ENCODE measurements around the gene HMGCS2. TPM values are rescaled to one million over a fixed set of nuclear protein-coding genes. Genes with fewer than 3 reads are reported as not detected.
A peak's percentile ranks its signal among the peaks of the same experiment; 100 is the strongest.
"Not testable (repeated sequence)": the region's sequence is repeated elsewhere in the genome, so short reads cannot be mapped to it uniquely, and the experiment has no call there.

HMGCS2 gene
- total RNA-seq, 2 experiments from 2014 or later = not detected

DNA sequence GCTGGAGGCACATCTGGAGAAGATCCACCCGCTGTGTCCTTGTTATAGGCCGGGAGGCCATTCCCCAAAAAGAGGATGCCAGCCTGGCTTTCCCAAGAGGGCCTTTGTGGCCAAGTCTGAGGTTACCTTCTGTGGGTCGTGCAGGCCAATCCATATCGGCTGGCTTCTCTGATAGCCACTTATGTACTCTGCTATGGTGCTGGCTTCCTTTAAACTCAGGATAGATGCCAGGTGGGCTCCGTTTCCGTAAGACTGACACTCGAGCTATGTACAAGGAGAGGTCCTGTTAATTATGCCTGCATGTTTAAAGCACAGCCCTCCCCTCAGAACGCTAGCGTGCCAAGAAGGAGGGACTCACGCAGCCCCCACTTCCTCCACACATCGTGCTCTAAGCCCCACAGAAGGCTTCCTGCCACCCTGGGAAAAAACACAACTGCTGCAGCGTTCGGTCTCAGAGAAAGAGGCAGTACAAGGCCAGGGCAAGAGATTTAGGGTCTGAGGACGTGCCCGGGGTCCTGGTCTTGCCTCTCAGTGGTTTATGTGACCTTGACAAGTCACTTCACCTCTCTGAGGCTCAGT lies 31.0 kb upstream of the HMGCS2 start:
- Mint-ChIP-seq H3K4me1 (peaks cover 11% of the 10 kb centered on the region), H3K9me3 (no peaks in the 10 kb centered on the region), H3K27ac (peak overlapping the region; percentile 47), H3K27me3 (peaks cover 6% of the 10 kb centered on the region), H3K4me3 (no peak overlapping the region), H3K36me3 (ENCODE audit: low read depth) (no peaks in the 10 kb centered on the region)
- ChIA-PET POLR2A (no interaction called here), CTCF (interaction anchor here (0.9 to 1.6 kb wide), 2 partner anchors 10 to 11 kb away, joined by 3 to 4 read pairs; partner anchors contain the start of gene REG4)
- no peak for DNase-seq

DNA sequence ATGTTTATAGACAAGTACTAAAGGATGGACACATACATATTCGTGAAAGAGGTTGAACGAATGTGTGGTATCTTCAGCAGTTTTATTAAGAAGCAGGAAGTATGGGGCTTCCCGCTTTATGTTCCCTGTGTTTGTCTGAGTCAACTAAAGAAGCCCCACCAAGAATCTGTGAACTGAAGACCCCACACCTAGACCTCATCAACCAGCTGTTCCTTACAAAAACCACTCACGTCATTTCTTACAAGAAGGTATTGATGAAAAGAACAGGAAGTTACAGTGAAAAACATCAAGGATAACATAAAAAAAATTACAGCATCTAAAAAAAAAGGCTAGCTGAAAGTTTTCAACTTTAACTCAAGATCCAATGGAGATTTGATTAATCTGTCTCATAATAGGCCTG lies 30.3 kb upstream of the HMGCS2 start:
- ChIA-PET CTCF (interaction anchor here (0.9 to 1.6 kb wide), 2 partner anchors 10 to 12 kb away, joined by 3 to 4 read pairs; partner anchors contain the start of gene REG4), POLR2A (no interaction called here)
- peaks cover 5% of the 10 kb centered on the region for H3K27me3 Mint-ChIP-seq
- H3K9me3 Mint-ChIP-seq = no peaks in the 10 kb centered on the region
- H3K4me3 Mint-ChIP-seq = no peak overlapping the region
- no peak overlapping the region for H3K27ac Mint-ChIP-seq
- DNase-seq = no peak
- peaks cover 11% of the 10 kb centered on the region for H3K4me1 Mint-ChIP-seq
- no peaks in the 10 kb centered on the region for H3K36me3 Mint-ChIP-seq (ENCODE audit: low read depth)

DNA sequence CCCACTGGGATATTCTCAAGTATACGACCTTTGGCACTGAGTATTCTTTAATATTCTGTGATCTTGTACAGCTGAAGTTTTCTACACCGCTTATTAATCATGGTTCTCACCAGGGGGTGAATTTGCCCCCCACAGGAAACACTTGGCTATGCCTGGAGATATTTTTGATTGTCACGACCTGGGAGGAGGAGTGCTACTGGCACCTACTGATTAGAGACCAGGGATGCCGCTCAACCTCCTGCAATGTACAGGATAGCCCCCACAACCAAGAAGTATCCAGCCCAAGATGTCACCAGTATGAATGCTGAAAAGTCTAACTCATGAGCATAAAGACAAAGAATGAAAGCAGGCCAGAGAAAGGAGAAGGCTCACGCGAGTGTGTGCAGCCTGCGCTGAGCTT lies 28.9 kb upstream of the HMGCS2 start:
- Mint-ChIP-seq H3K9me3 (no peaks in the 10 kb centered on the region), H3K27me3 (no peaks in the 10 kb centered on the region), H3K4me3 (no peak overlapping the region), H3K4me1 (peaks cover 11% of the 10 kb centered on the region), H3K36me3 (ENCODE audit: low read depth) (no peaks in the 10 kb centered on the region), H3K27ac (no peak overlapping the region)
- ChIA-PET CTCF (no interaction called here), POLR2A (no interaction called here)
- no peak for DNase-seq

DNA sequence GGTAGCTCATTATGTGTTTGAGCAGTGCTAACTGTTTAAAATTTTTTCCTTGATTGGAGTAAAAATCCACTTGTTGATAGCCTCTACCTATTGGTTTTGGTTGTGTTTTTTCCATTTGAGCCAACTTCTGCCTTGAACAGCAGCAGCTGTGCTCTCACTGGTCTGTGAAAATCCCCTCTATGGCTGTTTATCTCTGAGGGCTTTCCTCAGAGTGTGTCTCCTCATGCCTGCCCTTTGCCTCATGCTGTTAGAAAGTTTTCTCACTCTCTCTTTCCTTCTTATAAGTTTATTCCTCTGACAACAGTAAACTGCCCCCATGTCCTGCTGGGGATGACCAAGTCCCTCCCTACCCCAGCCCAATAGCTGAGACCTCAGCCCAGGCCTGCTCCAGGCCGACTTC lies 28.5 kb upstream of the HMGCS2 start:
- H3K9me3 Mint-ChIP-seq = no peaks in the 10 kb centered on the region
- H3K4me3 Mint-ChIP-seq = no peak overlapping the region
- CTCF ChIA-PET = no interaction called here
- H3K36me3 Mint-ChIP-seq (ENCODE audit: low read depth) = no peaks in the 10 kb centered on the region
- peaks cover 11% of the 10 kb centered on the region for H3K4me1 Mint-ChIP-seq
- no peaks in the 10 kb centered on the region for H3K27me3 Mint-ChIP-seq
- POLR2A ChIA-PET = no interaction called here
- no peak for DNase-seq
- no peak overlapping the region for H3K27ac Mint-ChIP-seq

DNA sequence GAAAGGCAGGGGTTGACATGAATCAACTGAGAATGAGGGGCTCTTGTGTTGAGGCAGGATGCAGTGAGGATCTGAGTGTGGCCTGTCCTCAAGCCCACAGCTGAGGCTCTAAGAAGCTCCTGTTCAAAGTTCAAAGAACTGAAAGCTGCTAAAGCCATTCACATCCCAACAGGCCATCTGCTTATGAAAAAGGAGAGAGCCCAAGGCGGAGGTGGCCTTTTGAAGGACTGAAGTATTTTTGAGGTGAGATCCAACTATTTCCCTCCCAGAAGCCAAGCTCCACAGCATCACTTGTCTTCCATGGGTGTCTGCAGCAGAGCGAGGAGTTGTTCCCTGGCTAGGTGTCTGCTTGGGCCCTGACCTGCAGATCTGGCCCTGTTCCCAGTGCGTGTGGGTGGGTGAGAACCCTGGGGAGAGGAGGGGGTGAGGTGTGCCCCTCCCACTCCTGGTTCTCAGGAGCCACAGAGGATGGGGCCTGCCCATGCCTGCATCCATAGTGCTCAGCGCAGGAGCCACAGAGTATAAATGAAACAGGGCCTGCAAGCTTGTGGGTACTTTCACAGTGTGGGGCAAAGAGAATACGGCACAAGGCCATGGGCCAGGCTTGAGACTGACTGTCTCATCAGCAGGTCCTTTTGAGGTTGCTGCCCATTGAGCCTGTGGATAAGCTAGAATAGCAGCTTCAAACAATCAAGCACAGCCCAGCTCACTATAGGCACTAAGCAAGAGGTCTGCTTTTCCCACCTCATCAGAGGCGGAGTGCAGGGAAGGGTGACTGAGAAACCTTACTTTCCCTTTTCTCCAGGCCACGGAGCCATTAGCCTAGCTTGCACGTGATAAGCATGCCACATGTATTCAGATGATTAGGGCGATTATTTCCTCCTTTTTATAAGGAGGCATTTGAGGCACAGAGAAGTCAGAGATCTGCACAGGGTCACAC lies 26.8 kb upstream of the HMGCS2 start:
- no peaks in the 10 kb centered on the region for H3K36me3 Mint-ChIP-seq (ENCODE audit: low read depth)
- ChIA-PET CTCF (interaction anchor here (1.0 to 2.7 kb wide), 3 partner anchors 9 to 15 kb away, joined by 3 to 9 read pairs (median 3); no protein-coding TSS in a partner anchor), POLR2A (no interaction called here)

DNA sequence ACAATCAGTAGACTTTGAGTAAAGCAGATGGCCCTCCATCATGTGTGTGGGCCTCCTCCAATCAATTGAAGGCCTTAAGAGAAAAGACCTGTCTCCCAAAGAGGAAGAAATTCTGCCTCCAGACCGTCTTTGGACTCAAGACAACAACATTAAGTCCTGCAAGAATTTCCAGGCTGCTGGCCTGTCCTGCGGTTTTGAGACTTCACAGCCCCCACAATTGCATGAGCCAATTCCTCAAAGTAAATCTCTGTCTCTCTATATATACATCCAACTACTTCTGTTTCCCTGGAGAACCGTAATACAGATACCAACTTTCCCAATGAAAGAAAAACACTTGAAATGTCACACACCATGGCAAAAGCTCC lies 26.2 kb upstream of the HMGCS2 start:
- Mint-ChIP-seq H3K27me3 (peaks cover 10% of the 10 kb centered on the region), H3K9me3 (no peaks in the 10 kb centered on the region), H3K4me1 (peaks cover 7% of the 10 kb centered on the region), H3K4me3 (no peak overlapping the region), H3K27ac (no peak overlapping the region), H3K36me3 (ENCODE audit: low read depth) (no peaks in the 10 kb centered on the region)
- CTCF ChIA-PET = interaction anchor here (2.7 kb wide), 1 partner anchor 14 kb away, joined by 9 read pairs; no protein-coding TSS in a partner anchor
- POLR2A ChIA-PET = no interaction called here
- no peak for DNase-seq

More for the DNA sequence above, 26.8 kb upstream of the HMGCS2 start:
- Mint-ChIP-seq H3K4me3 (no peak overlapping the region), H3K4me1 (peaks cover 11% of the 10 kb centered on the region), H3K27me3 (peaks cover 7% of the 10 kb centered on the region), H3K27ac (no peak overlapping the region), H3K9me3 (no peaks in the 10 kb centered on the region)
- no peak for DNase-seq

DNA sequence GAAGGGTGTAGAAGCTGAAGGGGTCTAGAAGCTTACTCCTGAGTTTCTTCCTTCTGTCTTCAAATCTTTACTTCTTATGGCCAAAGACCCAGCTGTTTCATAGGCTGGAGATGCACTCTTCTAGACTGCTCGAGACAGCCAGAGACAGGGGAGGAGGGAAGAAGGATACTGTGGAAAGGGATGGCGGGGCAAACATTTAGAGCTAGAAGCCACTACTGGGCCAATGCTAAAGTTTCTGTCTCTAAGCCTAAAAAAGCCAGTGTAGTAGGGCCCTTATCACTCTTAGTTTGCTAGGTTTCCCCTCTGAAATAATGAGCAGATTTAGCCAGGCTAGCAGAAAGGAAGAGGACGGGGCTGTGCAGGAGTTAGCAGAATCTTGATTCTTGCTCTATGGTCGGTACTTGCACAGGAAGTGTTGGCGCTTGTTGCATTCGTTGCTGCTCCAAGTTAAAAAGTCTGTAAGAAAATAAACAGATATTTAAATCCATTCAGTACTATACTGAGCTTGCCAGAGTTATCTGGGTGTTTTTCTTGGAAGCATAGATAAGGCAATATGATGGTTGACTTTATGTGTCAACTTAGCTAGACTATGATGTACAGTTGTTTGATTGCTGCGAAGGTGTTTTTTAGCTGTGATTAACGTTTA lies 25.6 kb upstream of the HMGCS2 start:
- Mint-ChIP-seq H3K36me3 (ENCODE audit: low read depth) (no peaks in the 10 kb centered on the region), H3K9me3 (no peaks in the 10 kb centered on the region)
- POLR2A ChIA-PET = no interaction called here

DNA sequence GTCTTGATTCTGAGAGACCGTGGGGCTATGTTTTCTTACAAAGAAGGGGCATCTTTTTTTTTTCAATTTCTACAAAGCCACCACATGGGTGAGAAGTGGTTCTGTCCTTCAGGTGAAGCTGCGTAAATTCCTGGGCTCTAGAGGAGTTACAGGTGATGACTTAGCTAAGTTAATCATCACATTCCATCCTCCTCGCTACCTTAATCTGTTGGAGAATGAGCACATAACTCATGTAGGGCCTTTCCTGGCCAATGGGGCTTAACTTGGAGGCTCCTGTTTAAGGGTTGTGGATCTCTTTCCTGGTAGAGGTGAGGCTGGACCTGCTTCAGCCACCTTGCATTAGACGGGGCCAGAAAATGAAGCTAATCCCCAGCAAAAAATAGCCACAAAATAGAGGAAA lies 22.7 kb upstream of the HMGCS2 start:
- Mint-ChIP-seq H3K27me3 (peaks cover 15% of the 10 kb centered on the region), H3K4me3 (no peak overlapping the region), H3K27ac (no peak overlapping the region), H3K9me3 (no peaks in the 10 kb centered on the region), H3K36me3 (ENCODE audit: low read depth) (no peaks in the 10 kb centered on the region), H3K4me1 (peaks cover 9% of the 10 kb centered on the region)
- ChIA-PET POLR2A (no interaction called here), CTCF (interaction anchor here (0.7 kb wide), 1 partner anchor 18 kb away, joined by 3 read pairs; no protein-coding TSS in a partner anchor)
- DNase-seq = no peak

More for the DNA sequence above, 25.6 kb upstream of the HMGCS2 start:
- H3K4me3 Mint-ChIP-seq = no peak overlapping the region
- no peak for DNase-seq
- peaks cover 3% of the 10 kb centered on the region for H3K4me1 Mint-ChIP-seq
- H3K27ac Mint-ChIP-seq = no peak overlapping the region
- H3K27me3 Mint-ChIP-seq = peaks cover 12% of the 10 kb centered on the region
- CTCF ChIA-PET = interaction anchor here (2.7 kb wide), 1 partner anchor 15 kb away, joined by 9 read pairs; no protein-coding TSS in a partner anchor

DNA sequence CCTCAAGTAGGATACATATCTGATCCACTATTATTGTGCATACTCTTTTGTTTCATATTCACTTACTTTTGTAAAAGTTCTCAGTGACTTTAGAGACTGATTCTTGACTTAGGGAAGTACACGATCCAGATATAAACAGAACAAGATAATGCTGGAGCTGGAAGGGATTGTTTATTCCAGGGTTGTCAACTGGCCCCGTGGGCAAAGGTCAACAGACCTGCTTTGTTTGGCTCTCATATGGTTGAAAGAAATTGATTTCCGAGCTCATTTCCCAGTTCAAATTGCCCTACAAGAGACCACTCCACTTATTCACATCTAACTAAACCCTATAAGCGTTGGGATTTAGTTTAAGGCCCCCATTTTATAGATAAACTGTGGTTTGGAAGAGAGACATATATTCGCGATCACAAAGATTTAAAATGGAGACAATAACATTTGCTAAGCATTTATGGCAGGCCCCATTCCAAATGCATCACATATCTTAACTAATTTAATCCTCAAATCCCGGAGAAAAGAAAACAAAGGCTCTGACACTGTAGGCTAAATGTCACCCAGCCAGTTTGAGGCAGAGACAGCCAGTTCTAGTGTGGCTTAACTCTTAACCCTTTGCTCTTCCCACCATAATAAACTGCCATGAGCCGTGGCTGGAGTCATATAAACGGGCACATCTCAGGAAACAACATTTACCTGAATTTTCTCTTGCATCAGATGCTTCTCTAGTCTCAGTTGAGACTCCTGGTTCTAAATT lies 21.9 kb upstream of the HMGCS2 start:
- Mint-ChIP-seq H3K27ac (no peak overlapping the region), H3K4me1 (peaks cover 15% of the 10 kb centered on the region), H3K36me3 (ENCODE audit: low read depth) (no peaks in the 10 kb centered on the region), H3K9me3 (no peaks in the 10 kb centered on the region), H3K27me3 (peaks cover 15% of the 10 kb centered on the region), H3K4me3 (no peak overlapping the region)
- ChIA-PET POLR2A (no interaction called here), CTCF (no interaction called here)
- DNase-seq = no peak

DNA sequence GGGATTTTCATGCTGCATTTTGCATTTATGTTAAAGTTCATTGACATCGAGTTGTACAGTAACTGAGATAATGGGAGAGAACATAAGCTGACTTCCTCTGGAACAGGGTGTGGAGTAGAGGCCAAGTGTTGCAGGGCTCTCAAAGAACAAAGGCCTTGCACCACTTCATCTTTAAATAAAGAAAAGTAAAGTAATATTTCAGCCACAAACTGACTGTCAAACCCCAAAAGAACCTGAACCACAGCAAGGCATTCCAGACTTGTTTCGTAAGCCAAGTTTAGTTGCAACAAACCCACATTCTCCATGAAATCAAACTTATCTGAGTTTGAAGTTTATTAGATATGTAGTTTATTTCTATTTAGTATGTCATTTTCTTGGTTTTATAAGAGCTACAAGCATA lies 19.1 kb upstream of the HMGCS2 start:
- no peaks in the 10 kb centered on the region for H3K9me3 Mint-ChIP-seq
- peaks cover 22% of the 10 kb centered on the region for H3K4me1 Mint-ChIP-seq
- no peak overlapping the region for H3K4me3 Mint-ChIP-seq
- peaks cover 35% of the 10 kb centered on the region for H3K27me3 Mint-ChIP-seq
- no peak for DNase-seq
- H3K36me3 Mint-ChIP-seq (ENCODE audit: low read depth) = no peaks in the 10 kb centered on the region
- POLR2A ChIA-PET = no interaction called here
- H3K27ac Mint-ChIP-seq = no peak overlapping the region
- CTCF ChIA-PET = interaction anchor here (0.5 to 1.4 kb wide), 2 partner anchors 30 to 35 kb away, joined by 3 read pairs; no protein-coding TSS in a partner anchor

DNA sequence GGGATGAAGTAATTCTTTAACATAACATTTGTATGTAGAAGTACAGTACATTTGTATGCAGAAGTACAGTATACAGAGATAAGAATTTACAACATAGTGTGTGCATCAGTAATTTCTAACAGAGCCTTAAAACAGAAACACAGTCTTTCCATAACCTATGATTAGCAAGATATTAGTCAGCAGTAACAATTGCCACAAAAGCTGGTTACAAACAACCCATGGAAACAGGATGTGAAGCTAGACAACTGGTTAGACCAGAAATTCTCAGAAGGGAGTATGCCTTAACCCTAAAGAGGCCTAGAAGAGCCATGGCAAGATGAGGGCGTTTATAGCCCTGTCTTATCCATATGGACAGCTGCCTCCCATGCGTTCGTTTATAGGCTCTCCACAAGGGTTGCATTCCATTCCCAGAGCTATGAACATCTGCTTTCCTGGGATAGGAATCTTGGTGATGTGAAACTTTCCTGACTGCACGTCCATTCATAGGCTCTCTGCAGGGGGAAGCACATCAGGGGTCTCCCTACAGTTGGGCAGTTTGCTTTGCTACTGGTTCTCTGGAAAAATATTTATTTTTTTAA lies 17.9 kb upstream of the HMGCS2 start:
- CTCF ChIA-PET = interaction anchor here (0.8 to 1.2 kb wide), 2 partner anchors 9 to 22 kb away, joined by 3 read pairs; no protein-coding TSS in a partner anchor
- H3K27ac Mint-ChIP-seq; H3K4me3 Mint-ChIP-seq; H3K36me3 Mint-ChIP-seq (ENCODE audit: low read depth); H3K9me3 Mint-ChIP-seq; POLR2A ChIA-PET: not testable (repeated sequence)
- Mint-ChIP-seq H3K4me1 (peaks cover 22% of the 10 kb centered on the region), H3K27me3 (peaks cover 43% of the 10 kb centered on the region)
- peak; percentile 36 for DNase-seq

DNA sequence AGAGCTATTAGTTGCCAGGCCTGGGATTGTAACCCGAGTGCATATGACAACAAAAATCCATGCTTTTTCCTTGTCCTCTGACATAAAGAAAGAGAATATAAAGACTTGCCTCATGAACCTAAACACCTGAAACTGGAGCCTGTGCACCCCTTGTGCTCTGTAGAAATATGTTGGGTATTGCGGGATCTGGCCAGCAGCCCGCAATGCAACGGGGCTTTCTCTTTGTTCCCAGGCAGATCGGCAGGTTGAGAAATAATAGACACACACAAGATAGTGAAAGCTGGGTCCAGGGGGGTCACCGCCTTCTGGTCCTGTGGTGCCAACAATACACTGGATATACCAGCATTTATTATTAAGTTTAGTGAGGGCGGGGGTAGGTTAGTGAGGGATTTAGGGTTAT lies 17.3 kb upstream of the HMGCS2 start:
- H3K27ac Mint-ChIP-seq; DNase-seq; POLR2A ChIA-PET; H3K4me3 Mint-ChIP-seq; H3K36me3 Mint-ChIP-seq (ENCODE audit: low read depth); H3K9me3 Mint-ChIP-seq: not testable (repeated sequence)
- Mint-ChIP-seq H3K4me1 (peaks cover 22% of the 10 kb centered on the region), H3K27me3 (peaks cover 48% of the 10 kb centered on the region)
- CTCF ChIA-PET = interaction anchor here (0.8 to 1.2 kb wide), 2 partner anchors 10 to 23 kb away, joined by 3 read pairs; no protein-coding TSS in a partner anchor

Data from activated CD4-positive, alpha-beta T cell treated with anti-CD3 and anti-CD28 coated beads, Interleukin-2, amount 10 ng/mL, durations not matched to agents 7 days and 5 days (primary cell).